Activated CD4-positive, CD25-positive, alpha-beta regulatory T cell treated with anti-CD3 and anti-CD28 coated beads, Interleukin-2, amount 50 U/mL, for 24 hours (primary cell): ENCODE data around the gene PTPRT.

ENCODE experiments used
- ATAC-seq, 2 donors: fragments of 150-1000 bp; cut with Tn5 transposase; one replicate each; pipeline ENCODE4 v1.10.0; 2021; ENCODE audit warnings: mild to moderate bottlenecking in 1 of 2, moderate library complexity in 1 of 2

PTPRT gene

GRCh38 chr20:42097741-42098140 lies 1092.0 kb downstream of the PTPRT start:
- no peak for ATAC-seq

- no peak for ATAC-seq
Measured at GRCh38 chr20:42095221-42095620, 1094.5 kb downstream of the PTPRT start.

- no peak for ATAC-seq
Measured at GRCh38 chr20:42093542-42094440, 1095.9 kb downstream of the PTPRT start.

GRCh38 chr20:42093041-42093440 lies 1096.7 kb downstream of the PTPRT start:
- no peak for ATAC-seq

GRCh38 chr20:42085366-42085765 lies 1104.3 kb downstream of the PTPRT start:
- no peak for ATAC-seq

GRCh38 chr20:42083280-42083679 lies 1106.4 kb downstream of the PTPRT start:
- no peak for ATAC-seq

- ATAC-seq: no peak
Measured at GRCh38 chr20:42082611-42083010, 1107.1 kb downstream of the PTPRT start.

- no peak for ATAC-seq
Measured at GRCh38 chr20:42080956-42081355, 1108.8 kb downstream of the PTPRT start.

- no peak for ATAC-seq
Measured at GRCh38 chr20:42074944-42075343, 1114.8 kb downstream of the PTPRT start.

GRCh38 chr20:42067596-42067995 lies 1122.1 kb downstream of the PTPRT start:
- no peak for ATAC-seq

- ATAC-seq: no peak
Measured at GRCh38 chr20:42067174-42067573, 1122.5 kb downstream of the PTPRT start.

GRCh38 chr20:42063141-42063540 lies 1126.6 kb downstream of the PTPRT start:
- no peak for ATAC-seq

- no peak for ATAC-seq
Measured at GRCh38 chr20:42053350-42053749, 1136.4 kb downstream of the PTPRT start.

GRCh38 chr20:42051921-42052320 lies 1137.8 kb downstream of the PTPRT start:
- no peak for ATAC-seq

GRCh38 chr20:42046371-42047085 lies 1143.2 kb downstream of the PTPRT start:
- ATAC-seq: no peak

GRCh38 chr20:42043921-42044320 lies 1145.8 kb downstream of the PTPRT start:
- no peak for ATAC-seq

- ATAC-seq: no peak
Measured at GRCh38 chr20:42041000-42041565, 1148.6 kb downstream of the PTPRT start.

GRCh38 chr20:42027746-42028268 lies 1161.9 kb downstream of the PTPRT start:
- ATAC-seq: no peak

- ATAC-seq: no peak
Measured at GRCh38 chr20:42026599-42026998, 1163.1 kb downstream of the PTPRT start.

- no peak for ATAC-seq
Measured at GRCh38 chr20:42024653-42025052, 1165.1 kb downstream of the PTPRT start.
